GM19468 (cell line): ENCODE results near the gene YPEL5.
"Not testable (repeated sequence)": the region's sequence is repeated elsewhere in the genome, so short reads cannot be mapped to it uniquely, and the experiment has no call there.

Source experiments
- ATAC-seq: cut with Tn5 transposase; IDR thresholded peaks from one replicate; pipeline ENCODE4 v1.9.1; 2021; ENCODE audit warnings: mild to moderate bottlenecking, moderate library complexity, moderate number of reproducible peaks; ENCODE audit not compliant: unreplicated experiment; ENCODE audit errors: extremely low read depth

The YPEL5 gene

GRCh38 chr2:30146337-30147195 lies at the start of gene YPEL5:
Gene YPEL5, plus strand, starts transcription at chr2:30147007. Its CDS starts 9,645 bp downstream, at chr2:30156652.
- peak; percentile 92 for ATAC-seq

GRCh38 chr2:30098266-30099005 lies 48.4 kb upstream of the YPEL5 start:
- ATAC-seq, result no peak

- ATAC-seq, result not testable (repeated sequence)
Measured at GRCh38 chr2:30099366-30099765, 47.4 kb upstream of the YPEL5 start.

GRCh38 chr2:30100691-30101090 lies 46.1 kb upstream of the YPEL5 start:
- not testable (repeated sequence) for ATAC-seq

GRCh38 chr2:30104307-30104706 lies 42.5 kb upstream of the YPEL5 start:
- no peak for ATAC-seq

GRCh38 chr2:30105556-30105955 lies 41.3 kb upstream of the YPEL5 start:
- ATAC-seq, result no peak

GRCh38 chr2:30106543-30106942 lies 40.3 kb upstream of the YPEL5 start:
- no peak for ATAC-seq

- ATAC-seq, result no peak
Measured at GRCh38 chr2:30108192-30108591, 38.6 kb upstream of the YPEL5 start.

- ATAC-seq, result no peak
Measured at GRCh38 chr2:30108851-30109250, 38.0 kb upstream of the YPEL5 start.

- ATAC-seq, result no peak
Measured at GRCh38 chr2:30109856-30110255, 37.0 kb upstream of the YPEL5 start.

- ATAC-seq, result no peak
Measured at GRCh38 chr2:30110773-30111172, 36.0 kb upstream of the YPEL5 start.

- not testable (repeated sequence) for ATAC-seq
Measured at GRCh38 chr2:30111186-30111585, 35.6 kb upstream of the YPEL5 start.

GRCh38 chr2:30112561-30112960 lies 34.2 kb upstream of the YPEL5 start:
- ATAC-seq, result no peak

GRCh38 chr2:30113617-30114293 lies 33.1 kb upstream of the YPEL5 start:
- no peak for ATAC-seq

GRCh38 chr2:30115141-30115980 lies 31.4 kb upstream of the YPEL5 start:
- no peak for ATAC-seq

- ATAC-seq, result no peak
Measured at GRCh38 chr2:30115981-30116285, 30.9 kb upstream of the YPEL5 start.

- ATAC-seq, result no peak
Measured at GRCh38 chr2:30122362-30122761, 24.4 kb upstream of the YPEL5 start.

GRCh38 chr2:30127016-30127893 lies 19.6 kb upstream of the YPEL5 start:
- no peak for ATAC-seq

GRCh38 chr2:30134582-30134981 lies 12.2 kb upstream of the YPEL5 start:
- no peak for ATAC-seq
